GM21515 (cell line): ENCODE results near the gene HBD.
"Not testable (repeated sequence)": the region's sequence is repeated elsewhere in the genome, so short reads cannot be mapped to it uniquely, and the experiment has no call there.

Experiments
- ATAC-seq: cut with Tn5 transposase; IDR thresholded peaks from one replicate; pipeline ENCODE4 v1.9.1; 2021; ENCODE audit not compliant: unreplicated experiment

Gene HBD

GRCh38 chr11:5234381-5234834, at the start of gene HBD:
Gene HBD (minus strand): TSS chr11:5234483. CDS start chr11:5234433, 50 bp downstream.
- ATAC-seq, result peak; percentile 54

- ATAC-seq, result no peak
These were observed 49.6 kb upstream of the HBD start for GRCh38 chr11:5283882-5284281.

DNA sequence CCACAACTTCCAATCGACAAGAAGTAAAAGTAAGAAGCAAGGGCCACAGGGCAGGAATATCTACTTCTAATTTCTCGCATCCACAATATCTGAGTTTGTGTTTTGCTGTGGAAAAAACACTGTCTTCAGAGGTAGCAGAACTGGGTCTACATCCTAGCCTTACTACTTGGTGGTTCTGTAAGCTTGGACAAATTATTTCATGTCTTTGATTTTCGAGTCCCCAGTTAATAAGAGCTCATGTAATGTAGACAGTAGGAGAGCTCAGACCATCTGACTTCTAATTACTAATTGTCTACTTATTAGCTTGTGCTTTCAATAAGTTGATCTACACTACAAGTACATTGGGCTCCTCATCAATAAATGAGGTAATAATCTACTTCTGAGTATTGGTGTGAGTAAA, 48.8 kb upstream of the HBD start:
- no peak for ATAC-seq

GRCh38 chr11:5282628-5283027, 48.3 kb upstream of the HBD start:
- no peak for ATAC-seq

- ATAC-seq, result no peak
These were observed 47.3 kb upstream of the HBD start for GRCh38 chr11:5281596-5281995.

GRCh38 chr11:5280582-5281102, 46.4 kb upstream of the HBD start:
- peak; percentile 74 for ATAC-seq

DNA sequence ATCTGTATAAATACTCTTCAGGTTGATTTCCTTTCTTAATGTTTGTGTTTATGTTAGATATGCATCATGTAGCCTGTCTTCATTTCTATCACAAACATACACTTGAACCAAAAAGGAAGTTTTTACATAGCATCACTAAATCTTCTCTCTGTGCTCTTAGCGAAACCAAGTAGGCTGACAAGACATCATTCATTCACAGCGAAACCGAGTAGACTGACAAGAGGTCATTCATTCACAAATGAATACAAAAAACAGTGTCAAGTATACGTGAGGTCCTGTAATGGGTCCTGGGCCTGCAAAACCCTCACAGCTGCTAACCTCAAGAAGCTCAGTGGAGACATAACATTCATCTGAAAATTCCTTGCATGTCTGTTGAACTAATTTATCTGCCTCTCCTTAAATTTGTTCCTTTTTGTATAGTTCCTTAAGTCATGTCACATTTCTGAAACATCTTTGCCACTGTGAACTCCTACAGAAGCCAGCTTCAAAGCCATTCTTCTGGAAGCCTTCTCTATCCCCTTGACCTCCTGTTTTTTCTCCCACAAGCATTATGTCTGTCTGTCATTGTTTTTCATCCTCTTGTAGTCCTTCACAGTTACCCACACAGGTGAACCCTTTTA, 45.3 kb upstream of the HBD start:
- no peak for ATAC-seq

- no peak for ATAC-seq
These were observed 43.6 kb upstream of the HBD start for GRCh38 chr11:5277807-5278382.

- no peak for ATAC-seq
These were observed 42.4 kb upstream of the HBD start for GRCh38 chr11:5276697-5277096.

DNA sequence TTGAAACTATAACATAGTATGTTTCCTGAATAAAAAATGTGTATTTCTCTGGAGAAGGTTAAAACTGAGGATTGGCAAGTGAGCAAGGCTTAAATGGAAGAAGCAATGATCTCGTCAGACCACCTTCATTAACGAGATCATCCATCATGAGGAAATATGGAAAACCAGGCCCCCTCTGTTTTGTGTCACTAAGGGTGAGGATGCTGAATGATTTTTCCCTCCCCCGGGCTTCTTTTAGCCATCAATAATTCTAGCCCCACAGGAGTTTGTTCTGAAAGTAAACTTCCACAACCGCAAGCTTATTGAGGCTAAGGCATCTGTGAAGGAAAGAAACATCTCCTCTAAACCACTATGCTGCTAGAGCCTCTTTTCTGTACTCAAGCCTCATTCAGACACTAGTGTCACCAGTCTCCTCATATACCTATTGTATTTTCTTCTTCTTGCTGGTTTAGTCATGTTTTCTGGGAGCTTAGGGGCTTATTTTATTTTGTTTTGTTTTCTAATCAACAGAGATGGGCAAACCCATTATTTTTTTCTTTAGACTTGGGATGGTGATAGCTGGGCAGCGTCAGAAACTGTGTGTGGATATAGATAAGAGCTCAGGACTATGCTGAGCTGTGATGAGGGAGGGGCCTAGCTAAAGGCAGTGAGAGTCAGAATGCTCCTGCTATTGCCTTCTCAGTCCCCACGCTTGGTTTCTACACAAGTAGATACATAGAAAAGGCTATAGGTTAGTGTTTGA, 41.3 kb upstream of the HBD start:
- ATAC-seq, result no peak

GRCh38 chr11:5274395-5274794, 40.1 kb upstream of the HBD start:
- no peak for ATAC-seq

GRCh38 chr11:5272395-5273017, 38.2 kb upstream of the HBD start:
- ATAC-seq, result no peak

DNA sequence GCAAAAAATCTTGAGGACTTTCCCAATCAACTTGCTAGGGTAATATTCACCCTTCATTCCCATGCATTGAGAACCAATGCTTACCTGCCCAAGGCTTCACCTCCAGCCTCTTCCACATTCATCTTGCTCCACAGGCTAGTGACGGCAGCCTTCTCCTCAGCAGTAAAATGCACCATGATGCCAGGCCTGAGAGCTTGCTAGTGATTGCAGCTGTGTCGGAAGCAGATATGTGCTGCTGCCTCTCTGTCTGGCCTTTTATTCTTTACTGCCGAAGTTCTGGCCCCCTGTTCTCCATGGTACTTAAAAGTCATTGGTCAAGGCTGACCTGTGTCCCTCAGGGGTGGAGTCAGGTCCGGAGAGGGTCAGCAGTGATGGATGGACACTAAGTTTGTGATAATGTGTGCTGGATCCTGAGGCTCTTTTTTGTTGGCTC, 35.4 kb upstream of the HBD start, which contains the start of gene HBE1:
Gene HBE1, minus strand, starts transcription at position 231 of the 433 bp plus-strand sequence. Its CDS starts 55 bp downstream, at position 176.
- no peak for ATAC-seq

DNA sequence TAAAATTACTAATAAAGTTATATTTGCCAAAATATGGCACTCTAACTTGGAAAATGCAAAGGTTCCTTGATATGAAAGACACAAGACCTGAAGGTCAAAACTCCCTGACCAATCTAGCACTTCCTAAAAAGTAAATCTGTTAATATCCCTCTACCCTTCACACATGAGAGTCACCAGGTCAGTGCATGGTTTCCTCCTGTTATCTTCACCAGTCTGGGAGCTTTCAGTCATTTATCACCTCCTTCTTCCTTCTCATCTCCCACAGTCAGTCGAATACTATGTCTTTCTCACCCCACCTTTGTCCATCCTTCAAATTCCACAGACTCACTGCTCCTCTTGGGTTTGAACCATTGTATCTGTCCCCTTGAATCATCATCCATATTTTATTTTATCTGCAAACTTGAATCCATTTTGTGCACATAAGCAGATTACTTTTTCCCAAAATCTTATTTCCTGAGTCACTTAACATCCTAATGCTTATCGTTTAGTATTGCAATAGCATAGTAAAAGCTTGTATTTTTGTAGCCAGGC, 32.8 kb upstream of the HBD start:
- no peak for ATAC-seq

DNA sequence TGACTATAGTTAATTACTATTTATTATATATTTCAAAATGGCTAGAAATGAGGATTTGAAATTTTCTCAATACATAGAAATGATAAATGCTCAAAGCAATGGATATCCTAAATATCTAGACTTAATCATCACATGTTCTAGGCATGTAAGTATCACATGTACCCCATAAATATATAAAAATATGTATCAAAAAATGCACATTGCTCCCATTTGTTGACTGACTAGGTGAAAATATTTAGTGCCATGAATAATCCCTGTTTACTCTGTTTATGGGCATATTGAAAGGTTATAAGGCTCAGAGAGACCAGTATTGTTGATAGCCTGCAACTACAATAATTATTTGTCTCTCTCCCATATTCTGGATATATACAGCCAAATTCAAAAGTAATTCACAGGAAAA, 32.3 kb upstream of the HBD start:
- ATAC-seq, result no peak

GRCh38 chr11:5265832-5266231, 31.5 kb upstream of the HBD start:
- ATAC-seq, result no peak

DNA sequence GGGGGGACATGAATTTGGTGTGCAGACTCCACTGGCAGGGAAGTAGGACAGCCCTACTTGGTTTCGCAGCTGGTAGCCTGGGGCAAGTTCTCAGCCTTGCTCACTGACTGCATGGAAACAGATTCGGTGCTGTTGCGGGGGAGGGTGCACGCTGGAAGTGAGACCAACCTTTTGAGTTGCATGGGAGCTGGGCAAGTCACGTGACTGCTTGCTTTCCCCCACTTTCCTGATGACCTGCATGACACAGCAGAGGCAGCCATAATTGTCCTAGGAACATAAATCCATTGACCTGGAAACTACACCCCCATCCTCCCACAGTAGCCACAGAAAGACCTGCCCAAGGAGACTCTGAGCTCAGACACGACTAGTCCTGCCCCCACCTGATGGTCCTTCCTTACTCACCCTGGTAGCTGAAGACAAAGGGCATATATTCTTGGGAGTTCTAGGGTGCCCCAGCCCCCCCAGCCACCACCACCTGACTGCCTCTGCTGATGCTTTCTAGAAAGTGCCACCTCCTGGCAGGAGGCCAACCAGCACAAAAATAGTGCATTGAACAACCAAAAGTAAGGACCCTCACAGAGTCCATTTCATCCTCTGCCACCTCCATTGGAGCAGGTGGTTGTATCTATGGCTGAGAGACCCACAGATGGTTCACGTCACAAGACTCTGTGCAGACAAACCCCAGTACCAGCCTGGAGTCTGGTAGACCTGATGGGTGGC, 24.4 kb upstream of the HBD start:
- no peak for ATAC-seq

- ATAC-seq, result no peak
These were observed 23.0 kb upstream of the HBD start for GRCh38 chr11:5257296-5257695.

GRCh38 chr11:5254646-5255413, 20.5 kb upstream of the HBD start, which contains the start of gene HBG2:
Gene HBG2 (minus strand): TSS chr11:5254781. CDS start chr11:5254728, 53 bp downstream.
- ATAC-seq, result not testable (repeated sequence)

DNA sequence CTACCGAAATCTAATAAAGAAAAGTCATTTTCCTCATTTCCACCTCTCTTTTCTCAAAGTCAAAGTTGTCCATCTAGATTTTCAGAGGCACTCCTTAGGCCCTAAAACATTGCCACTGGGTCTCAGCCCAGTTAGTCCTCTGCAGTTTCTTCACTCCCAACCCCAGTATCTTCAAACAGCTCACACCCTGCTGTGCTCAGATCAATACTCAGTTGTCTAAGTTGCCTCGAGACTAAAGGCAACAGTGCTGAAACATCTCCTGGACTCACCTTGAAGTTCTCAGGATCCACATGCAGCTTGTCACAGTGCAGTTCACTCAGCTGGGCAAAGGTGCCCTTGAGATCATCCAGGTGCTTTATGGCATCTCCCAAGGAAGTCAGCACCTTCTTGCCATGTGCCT, 19.7 kb upstream of the HBD start:
- ATAC-seq, result not testable (repeated sequence)
